Measurements from ENCODE around the gene IFIT1.

Gene IFIT1

GRCh38 chr10:89421018-89421476, 28.6 kb downstream of the IFIT1 start:
- no peak overlapping the region for H3K27ac ChIP-seq (ENCODE audit: low read depth, low read length)
- H3K27me3 ChIP-seq (ENCODE audit: control insufficient read depth, low read length): peaks cover 11% of the 10 kb centered on the region

GRCh38 chr10:89425000-89425399, 32.6 kb downstream of the IFIT1 start:
- Histone ChIP-seq H3K9me3 (ENCODE audit: control insufficient read depth, insufficient read depth, low read length) (no peaks in the 10 kb centered on the region), H3K27me3 (ENCODE audit: control insufficient read depth, low read length) (peaks cover 9% of the 10 kb centered on the region; the same call in 1 of the 2 replicates), H4K20me1 (ENCODE audit: control insufficient read depth, insufficient read depth, low read depth, low read length) (no peaks in the 10 kb centered on the region), H3K4me2 (ENCODE audit: low read length) (no peak overlapping the region), H3K36me3 (ENCODE audit: control insufficient read depth, low read length) (no peaks in the 10 kb centered on the region), H3K27ac (ENCODE audit: low read depth, low read length) (no peak overlapping the region), H3K4me3 (ENCODE audit: low read length) (no peak overlapping the region), H3F3A (ENCODE audit: control insufficient read depth, insufficient read depth) (no peaks in the 10 kb centered on the region), H3K4me1 (ENCODE audit: control insufficient read depth, low read length) (no peaks in the 10 kb centered on the region), H3K9me2 (replicated peaks; ENCODE audit: control insufficient read depth, low read length) (no peaks in the 10 kb centered on the region), H3K79me2 (ENCODE audit: control insufficient read depth, low read length) (no peaks in the 10 kb centered on the region)
- TF ChIP-seq CTCF (IDR thresholded peaks at IDR 0.05; ENCODE audit: low read depth, low read length, poor library complexity, severe bottlenecking) (no peak), EZH2phosphoT487 (IDR thresholded peaks at IDR 0.05; ENCODE audit: borderline replicate concordance, low read length) (no peak)

More at GRCh38 chr10:89421018-89421476, 28.6 kb downstream of the IFIT1 start:
- Histone ChIP-seq H3K4me3 (ENCODE audit: low read length) (no peak overlapping the region), H3K36me3 (ENCODE audit: control insufficient read depth, low read length) (no peaks in the 10 kb centered on the region), H3K9me2 (replicated peaks; ENCODE audit: control insufficient read depth, low read length) (no peaks in the 10 kb centered on the region), H4K20me1 (ENCODE audit: control insufficient read depth, insufficient read depth, low read depth, low read length) (no peaks in the 10 kb centered on the region), H3K9me3 (ENCODE audit: control insufficient read depth, insufficient read depth, low read length) (no peaks in the 10 kb centered on the region), H3F3A (ENCODE audit: control insufficient read depth, insufficient read depth) (no peaks in the 10 kb centered on the region), H3K4me1 (ENCODE audit: control insufficient read depth, low read length) (no peaks in the 10 kb centered on the region), H3K79me2 (ENCODE audit: control insufficient read depth, low read length) (no peaks in the 10 kb centered on the region), H3K4me2 (ENCODE audit: low read length) (no peak overlapping the region)
- TF ChIP-seq EZH2phosphoT487 (IDR thresholded peaks at IDR 0.05; ENCODE audit: borderline replicate concordance, low read length): no peak
- TF ChIP-seq CTCF (IDR thresholded peaks at IDR 0.05; ENCODE audit: low read depth, low read length, poor library complexity, severe bottlenecking): no peak

GRCh38 chr10:89426230-89426868, 33.9 kb downstream of the IFIT1 start:
- Histone ChIP-seq H3K9me2 (replicated peaks; ENCODE audit: control insufficient read depth, low read length) (no peaks in the 10 kb centered on the region), H3K4me2 (ENCODE audit: low read length) (no peak overlapping the region), H3K79me2 (ENCODE audit: control insufficient read depth, low read length) (no peaks in the 10 kb centered on the region), H3K27ac (ENCODE audit: low read depth, low read length) (no peak overlapping the region), H3K4me1 (ENCODE audit: control insufficient read depth, low read length) (no peaks in the 10 kb centered on the region), H4K20me1 (ENCODE audit: control insufficient read depth, insufficient read depth, low read depth, low read length) (no peaks in the 10 kb centered on the region), H3F3A (ENCODE audit: control insufficient read depth, insufficient read depth) (no peaks in the 10 kb centered on the region), H3K27me3 (ENCODE audit: control insufficient read depth, low read length) (peaks cover 6% of the 10 kb centered on the region; the same call in 1 of the 2 replicates), H3K4me3 (ENCODE audit: low read length) (no peak overlapping the region), H3K9me3 (ENCODE audit: control insufficient read depth, insufficient read depth, low read length) (no peaks in the 10 kb centered on the region), H3K36me3 (ENCODE audit: control insufficient read depth, low read length) (no peaks in the 10 kb centered on the region)
- TF ChIP-seq EZH2phosphoT487 (IDR thresholded peaks at IDR 0.05; ENCODE audit: borderline replicate concordance, low read length): no peak
- peak; percentile 74 for TF ChIP-seq CTCF (IDR thresholded peaks at IDR 0.05; ENCODE audit: low read depth, low read length, poor library complexity, severe bottlenecking)

Measured in DOHH2 (cell line).